Measurements from ENCODE around the gene CD244.

CD244 gene

GRCh38 chr1:160858097-160858496 lies 4.6 kb downstream of the CD244 start:
- no peak for DNase-seq (ENCODE audit: low read depth)
- no peak for TF ChIP-seq CTCF (conservative IDR thresholded peaks at IDR 0.05; ENCODE audit: low read depth, low read length)
- H3K4me3 ChIP-seq (ENCODE audit: low read length) = no peak overlapping the region

- no peak overlapping the region for H3K4me3 ChIP-seq (ENCODE audit: low read length)
- no peak for DNase-seq (ENCODE audit: low read depth)
- TF ChIP-seq CTCF (conservative IDR thresholded peaks at IDR 0.05; ENCODE audit: low read depth, low read length) = no peak
Observed at GRCh38 chr1:160855181-160855981, 7.3 kb downstream of the CD244 start.

GRCh38 chr1:160853754-160854153 lies 8.9 kb downstream of the CD244 start:
- no peak overlapping the region for H3K4me3 ChIP-seq (ENCODE audit: low read length)
- TF ChIP-seq CTCF (conservative IDR thresholded peaks at IDR 0.05; ENCODE audit: low read depth, low read length) = no peak
- no peak for DNase-seq (ENCODE audit: low read depth)

GRCh38 chr1:160853014-160853413 lies 9.7 kb downstream of the CD244 start:
- H3K4me3 ChIP-seq (ENCODE audit: low read length) = no peak overlapping the region
- no peak for DNase-seq (ENCODE audit: low read depth)
- no peak for TF ChIP-seq CTCF (conservative IDR thresholded peaks at IDR 0.05; ENCODE audit: low read depth, low read length)

GRCh38 chr1:160850993-160851392 lies 11.7 kb downstream of the CD244 start:
- TF ChIP-seq CTCF (conservative IDR thresholded peaks at IDR 0.05; ENCODE audit: low read depth, low read length) = no peak
- DNase-seq (ENCODE audit: low read depth) = no peak
- H3K4me3 ChIP-seq (ENCODE audit: low read length) = no peak overlapping the region

GRCh38 chr1:160850541-160850940 lies 12.1 kb downstream of the CD244 start:
- no peak for TF ChIP-seq CTCF (conservative IDR thresholded peaks at IDR 0.05; ENCODE audit: low read depth, low read length)
- no peak overlapping the region for H3K4me3 ChIP-seq (ENCODE audit: low read length)
- DNase-seq (ENCODE audit: low read depth) = no peak

GRCh38 chr1:160846281-160846680 lies 16.4 kb downstream of the CD244 start:
- DNase-seq (ENCODE audit: low read depth) = no peak
- TF ChIP-seq CTCF (conservative IDR thresholded peaks at IDR 0.05; ENCODE audit: low read depth, low read length) = no peak
- H3K4me3 ChIP-seq (ENCODE audit: low read length) = no peak overlapping the region

All from retinal pigment epithelial cell (primary cell).